WTC11 (cell line): Measurements from ENCODE around the gene ARHGEF19. TPM values are rescaled to one million over a fixed set of nuclear protein-coding genes. Genes with fewer than 3 reads are reported as not detected.
A peak's percentile ranks its signal among the peaks of the same experiment; 100 is the strongest.

Experiments used
- ATAC-seq: fragments of 200-7000 bp; cut with Tn5 transposase; 2 replicates; pipeline ENCODE4 v1.10.0; 2021; ENCODE audit warnings: mild to moderate bottlenecking, moderate library complexity
- CTCF ChIA-PET: fragments of 300-600 bp; sonication (Branson Sonifier 250); formaldehyde crosslinking; loops from one replicate; lab custom pipeline; 2021; ENCODE audit warnings: antibody characterized with exemption; lab: Charles Lee
- POLR2A ChIA-PET: fragments of 350-600 bp; sonication (Branson Sonifier 250); formaldehyde crosslinking; loops from one replicate; lab custom pipeline; 2021; ENCODE audit warnings: antibody characterized with exemption; lab: Charles Lee
- DNase-seq: peaks from one replicate; pipeline ENCODE4 v3.0.0; 2021; ENCODE audit warnings: low spot score
- H3K27ac Mint-ChIP-seq: 2 replicates; pipeline ENCODE4 v1.8.0; 2021; ENCODE audit warnings: mixed read lengths
- H3K27me3 Mint-ChIP-seq: 2 replicates; pipeline ENCODE4 v1.8.0; 2021; ENCODE audit warnings: low read depth, mild to moderate bottlenecking, moderate library complexity, mixed read lengths
- H3K36me3 Mint-ChIP-seq: 2 replicates; pipeline ENCODE4 v1.8.0; 2021; ENCODE audit warnings: mixed read lengths
- H3K4me1 Mint-ChIP-seq: 2 replicates; pipeline ENCODE4 v1.8.0; 2022; ENCODE audit warnings: mixed read lengths
- H3K4me3 Mint-ChIP-seq: 2 replicates; pipeline ENCODE4 v1.8.0; 2021; ENCODE audit warnings: mild to moderate bottlenecking, moderate library complexity, mixed read lengths
- H3K9me3 Mint-ChIP-seq: 2 replicates; pipeline ENCODE4 v1.8.0; 2021; ENCODE audit warnings: mixed read lengths
- AFF4 ChIP-seq: sonication (generic); formaldehyde crosslinking; IDR thresholded peaks from 2 replicates; pipeline ENCODE4 v1.8.1; 2023; ENCODE audit warnings: mild to moderate bottlenecking, missing genetic modification reagents, borderline replicate concordance
- GABPB1 ChIP-seq: sonication (generic); formaldehyde crosslinking; IDR thresholded peaks from 2 replicates; pipeline ENCODE4 v1.8.1; 2023; ENCODE audit warnings: mild to moderate bottlenecking, missing genetic modification reagents
- GTF2I ChIP-seq: fragments of 250-450 bp; sonication (Bioruptor Pico); conservative IDR thresholded peaks from 2 replicates; pipeline ENCODE4 v1.4.0; 2021; ENCODE audit warnings: mild to moderate bottlenecking
- HMGA2 ChIP-seq: fragments of 250-450 bp; sonication (Bioruptor Pico); IDR thresholded peaks from 2 replicates; pipeline ENCODE4 v1.4.0; 2021; ENCODE audit warnings: mild to moderate bottlenecking, moderate library complexity
- NFATC4 ChIP-seq: fragments of 250-450 bp; sonication (Bioruptor Pico); IDR thresholded peaks from 2 replicates; pipeline ENCODE4 v1.9.0; 2021; ENCODE audit warnings: mild to moderate bottlenecking
- PRRX2 ChIP-seq: fragments of 250-450 bp; sonication (Bioruptor Pico); IDR thresholded peaks from 2 replicates; pipeline ENCODE4 v1.8.0; 2021; ENCODE audit warnings: mild to moderate bottlenecking
- ZNF512 ChIP-seq: sonication (generic); formaldehyde crosslinking; IDR thresholded peaks from 2 replicates; pipeline ENCODE4 v1.8.1; 2022; ENCODE audit warnings: missing genetic modification reagents, borderline replicate concordance
- total RNA-seq: library from RNA; stranded (reverse); gene quantifications from 3 replicates; pipeline ENCODE4 v1.2.3, GENCODE V29; 2021
- TF ChIP-seq, protein P1 (sequence below): sonication (generic); formaldehyde crosslinking; IDR thresholded peaks from 2 replicates; pipeline ENCODE4 v1.8.0; 2022; ENCODE audit warnings: missing genetic modification reagents
- TF ChIP-seq, protein P2 (sequence below): sonication (generic); formaldehyde crosslinking; IDR thresholded peaks from 2 replicates; pipeline ENCODE4 v1.8.1; 2022; ENCODE audit warnings: low read depth, mild to moderate bottlenecking, moderate library complexity, missing genetic modification reagents, borderline replicate concordance

The ARHGEF19 gene
- total RNA-seq, 1 experiment from 2014 or later: 53.1 TPM

DNA sequence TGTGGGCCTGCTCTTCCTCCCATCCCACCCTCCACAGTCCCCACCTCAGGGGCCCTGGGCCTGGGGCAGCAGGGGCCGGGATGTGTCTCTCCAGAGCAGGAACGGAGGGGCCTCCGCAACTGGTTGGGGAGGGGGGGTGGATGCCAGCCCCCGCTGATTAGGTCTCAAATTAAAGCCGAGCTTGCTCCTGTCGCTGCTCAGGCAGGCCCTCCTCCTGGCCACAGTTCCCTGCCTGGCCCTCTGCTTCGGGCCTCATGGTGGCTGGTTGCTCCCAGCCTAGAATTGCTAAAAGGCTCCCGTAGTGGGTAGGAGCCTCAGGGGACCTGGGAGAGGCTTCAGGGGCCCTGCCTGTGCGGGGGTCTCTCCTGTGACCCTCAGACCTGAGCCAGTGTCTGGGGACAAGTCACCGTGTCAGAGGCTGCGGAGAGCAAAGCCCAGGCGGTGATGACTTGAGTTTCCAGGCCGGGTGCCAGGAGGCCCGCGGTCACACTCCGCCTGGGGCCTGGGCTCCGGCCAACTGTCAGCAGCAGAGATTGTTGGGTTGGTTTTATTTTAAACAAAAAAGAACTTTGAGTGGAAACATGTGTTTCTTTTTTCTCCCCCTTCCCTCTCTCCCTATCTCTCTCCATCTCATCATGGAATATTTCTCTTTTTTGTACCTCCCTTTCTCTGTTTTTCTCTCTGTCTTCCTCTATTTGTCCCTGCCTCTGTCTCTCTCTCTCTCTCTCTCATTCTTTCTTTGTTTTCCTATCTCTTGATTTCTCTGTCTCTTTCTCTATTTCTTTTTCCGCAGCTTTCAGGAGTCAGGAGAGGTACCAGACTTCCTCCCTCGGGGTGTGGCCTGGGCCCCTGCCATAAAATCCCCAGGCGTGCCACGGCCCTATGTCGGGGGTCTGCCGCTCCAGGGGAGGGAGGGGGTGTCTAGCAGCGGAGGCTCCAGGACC, 36.6 kb downstream of the ARHGEF19 start (continued):
- TF ChIP-seq, protein P1, sequence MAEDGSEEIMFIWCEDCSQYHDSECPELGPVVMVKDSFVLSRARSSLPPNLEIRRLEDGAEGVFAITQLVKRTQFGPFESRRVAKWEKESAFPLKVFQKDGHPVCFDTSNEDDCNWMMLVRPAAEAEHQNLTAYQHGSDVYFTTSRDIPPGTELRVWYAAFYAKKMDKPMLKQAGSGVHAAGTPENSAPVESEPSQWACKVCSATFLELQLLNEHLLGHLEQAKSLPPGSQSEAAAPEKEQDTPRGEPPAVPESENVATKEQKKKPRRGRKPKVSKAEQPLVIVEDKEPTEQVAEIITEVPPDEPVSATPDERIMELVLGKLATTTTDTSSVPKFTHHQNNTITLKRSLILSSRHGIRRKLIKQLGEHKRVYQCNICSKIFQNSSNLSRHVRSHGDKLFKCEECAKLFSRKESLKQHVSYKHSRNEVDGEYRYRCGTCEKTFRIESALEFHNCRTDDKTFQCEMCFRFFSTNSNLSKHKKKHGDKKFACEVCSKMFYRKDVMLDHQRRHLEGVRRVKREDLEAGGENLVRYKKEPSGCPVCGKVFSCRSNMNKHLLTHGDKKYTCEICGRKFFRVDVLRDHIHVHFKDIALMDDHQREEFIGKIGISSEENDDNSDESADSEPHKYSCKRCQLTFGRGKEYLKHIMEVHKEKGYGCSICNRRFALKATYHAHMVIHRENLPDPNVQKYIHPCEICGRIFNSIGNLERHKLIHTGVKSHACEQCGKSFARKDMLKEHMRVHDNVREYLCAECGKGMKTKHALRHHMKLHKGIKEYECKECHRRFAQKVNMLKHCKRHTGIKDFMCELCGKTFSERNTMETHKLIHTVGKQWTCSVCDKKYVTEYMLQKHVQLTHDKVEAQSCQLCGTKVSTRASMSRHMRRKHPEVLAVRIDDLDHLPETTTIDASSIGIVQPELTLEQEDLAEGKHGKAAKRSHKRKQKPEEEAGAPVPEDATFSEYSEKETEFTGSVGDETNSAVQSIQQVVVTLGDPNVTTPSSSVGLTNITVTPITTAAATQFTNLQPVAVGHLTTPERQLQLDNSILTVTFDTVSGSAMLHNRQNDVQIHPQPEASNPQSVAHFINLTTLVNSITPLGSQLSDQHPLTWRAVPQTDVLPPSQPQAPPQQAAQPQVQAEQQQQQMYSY (CRISPR knock-in tag): no peak
- TF ChIP-seq GABPB1 (CRISPR knock-in tag): no peak
- no peak for TF ChIP-seq NFATC4 (CRISPR knock-in tag)
- no peak for TF ChIP-seq HMGA2 (CRISPR knock-in tag)

GRCh38 chr1:16174886-16175598, 37.4 kb downstream of the ARHGEF19 start:
- no peaks in the 10 kb centered on the region for H3K9me3 Mint-ChIP-seq
- TF ChIP-seq PRRX2 (no peak), AFF4 (CRISPR knock-in tag) (no peak), GABPB1 (CRISPR knock-in tag) (no peak), GTF2I (peak; percentile 35; the same call in 1 of the 2 replicates)
- TF ChIP-seq, protein P2, sequence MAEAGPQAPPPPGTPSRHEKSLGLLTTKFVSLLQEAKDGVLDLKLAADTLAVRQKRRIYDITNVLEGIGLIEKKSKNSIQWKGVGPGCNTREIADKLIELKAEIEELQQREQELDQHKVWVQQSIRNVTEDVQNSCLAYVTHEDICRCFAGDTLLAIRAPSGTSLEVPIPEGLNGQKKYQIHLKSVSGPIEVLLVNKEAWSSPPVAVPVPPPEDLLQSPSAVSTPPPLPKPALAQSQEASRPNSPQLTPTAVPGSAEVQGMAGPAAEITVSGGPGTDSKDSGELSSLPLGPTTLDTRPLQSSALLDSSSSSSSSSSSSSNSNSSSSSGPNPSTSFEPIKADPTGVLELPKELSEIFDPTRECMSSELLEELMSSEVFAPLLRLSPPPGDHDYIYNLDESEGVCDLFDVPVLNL (CRISPR knock-in tag): no peak
- TF ChIP-seq, all 79 proteins: peak for 1
- H3K4me1 Mint-ChIP-seq: peaks cover 8% of the 10 kb centered on the region
- H3K36me3 Mint-ChIP-seq: no peaks in the 10 kb centered on the region
- ATAC-seq: no peak
- no peak for DNase-seq
- H3K27ac Mint-ChIP-seq: no peak overlapping the region
- POLR2A ChIA-PET: no interaction called here
- H3K4me3 Mint-ChIP-seq: no peak overlapping the region
- CTCF ChIA-PET: interaction anchor here (0.8 to 1.5 kb wide), 3 partner anchors 12 to 93 kb away, joined by 4 to 6 read pairs (median 5); no protein-coding TSS in a partner anchor
- H3K27me3 Mint-ChIP-seq: no peaks in the 10 kb centered on the region

- TF ChIP-seq ZNF512 (no peak), GTF2I (0 out of 2 replicates have a peak, but pooled peaks have one; percentile 7)
- POLR2A ChIA-PET: no interaction called here
- CTCF ChIA-PET: interaction anchor here (1.3 to 1.5 kb wide), 2 partner anchors 12 to 92 kb away, joined by 4 to 5 read pairs; no protein-coding TSS in a partner anchor
- H3K9me3 Mint-ChIP-seq: no peaks in the 10 kb centered on the region
- DNase-seq: no peak
- no peak for ATAC-seq
- H3K27me3 Mint-ChIP-seq: no peaks in the 10 kb centered on the region
- H3K36me3 Mint-ChIP-seq: no peaks in the 10 kb centered on the region
- H3K4me3 Mint-ChIP-seq: no peak overlapping the region
- H3K27ac Mint-ChIP-seq: no peak overlapping the region
- H3K4me1 Mint-ChIP-seq: peaks cover 9% of the 10 kb centered on the region
Observed at GRCh38 chr1:16174261-16174868, 38.1 kb downstream of the ARHGEF19 start.
